GM20431 (cell line): Measurements from ENCODE around the gene TSSC4.
"Not testable (repeated sequence)": the region's sequence is repeated elsewhere in the genome, so short reads cannot be mapped to it uniquely, and the experiment has no call there.

Source experiments
- in situ Hi-C: fragments of 300-500 bp; cut with MseI, MboI; formaldehyde crosslinking; loops from one replicate; pipeline ENCODE4 v1.15.0; 2020; ENCODE audit warnings: low sequenced_read_pairs; ENCODE audit not compliant: unreplicated experiment

Gene TSSC4

DNA sequence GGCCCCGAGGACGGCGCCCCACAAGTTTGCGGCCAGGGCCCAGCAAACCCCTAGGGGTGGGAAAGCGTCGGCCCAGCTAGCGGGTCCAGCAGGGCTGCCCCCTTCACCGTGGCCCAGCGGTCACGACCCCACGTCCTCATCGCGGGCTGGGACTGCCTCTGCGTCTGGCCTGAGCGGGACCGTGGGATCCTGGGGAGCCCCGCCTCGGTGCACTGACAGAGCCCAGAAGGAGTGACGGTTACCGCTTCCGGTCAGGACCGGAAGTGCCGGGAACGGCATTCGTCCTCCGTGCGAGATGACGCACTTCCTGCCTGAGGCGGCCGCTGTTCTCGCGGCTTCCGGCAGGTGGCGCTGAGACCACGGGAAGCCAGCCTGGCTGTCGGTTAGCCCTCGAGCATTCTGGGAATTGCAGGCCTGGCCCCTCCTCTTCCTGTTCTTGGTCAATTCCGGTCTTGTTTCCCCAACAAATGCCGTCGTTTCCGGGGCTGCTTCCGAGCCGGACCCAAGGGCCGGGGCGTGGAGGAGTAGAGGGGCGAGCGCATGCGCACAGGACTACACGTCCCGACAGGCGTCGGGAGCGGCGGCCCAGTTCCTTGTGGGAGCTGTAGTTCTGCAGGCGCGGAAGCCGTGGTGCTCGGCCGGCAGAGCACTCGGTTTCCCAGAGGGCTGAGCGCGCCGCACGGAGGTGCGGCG is at the start of gene TSSC4:
TSS of gene TSSC4 (plus strand) at position 682 of the 693 bp plus-strand sequence. CDS start 1,884 bp downstream, outside the sequence.
- in situ Hi-C loops: no loop called here

DNA sequence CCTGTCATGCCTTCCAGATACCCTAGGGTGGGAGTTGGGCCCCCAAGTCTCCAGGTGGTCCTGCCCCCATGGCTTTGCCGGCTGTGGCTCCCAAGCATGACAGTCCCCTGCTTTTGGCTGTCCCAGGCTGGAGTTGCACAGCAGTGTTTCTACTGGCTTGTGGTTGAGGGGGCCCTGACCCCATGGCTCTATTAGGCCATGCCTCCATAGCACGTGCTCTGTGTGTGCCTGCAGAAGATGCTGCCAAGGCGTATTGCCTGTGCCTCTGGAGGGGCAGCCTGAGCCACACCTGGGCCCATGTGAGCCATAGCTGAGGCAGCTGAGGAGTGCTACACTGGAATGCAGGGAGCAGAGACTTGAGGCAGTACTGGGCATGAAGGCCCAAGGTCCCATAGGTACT is 48.8 kb upstream of the TSSC4 start:
- in situ Hi-C loops: no loop called here

DNA sequence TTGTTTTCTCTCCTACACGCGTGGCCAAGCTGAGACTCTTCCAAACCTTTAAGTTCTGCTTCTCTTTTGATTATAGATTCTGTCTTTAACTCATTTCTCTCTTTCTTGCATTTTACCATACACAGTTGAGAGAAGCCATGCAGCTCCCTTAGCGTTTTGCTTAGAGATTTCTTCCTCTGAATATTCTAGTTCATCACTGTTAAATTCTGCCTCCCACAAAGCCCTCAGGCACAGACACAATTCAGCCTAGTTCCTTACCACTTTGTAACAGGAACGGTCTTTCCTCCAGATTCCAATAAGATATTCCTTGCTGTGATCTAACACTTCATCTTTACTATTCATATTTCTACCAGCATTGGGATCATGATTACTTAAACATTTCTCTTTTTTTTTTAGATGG is 48.1 kb upstream of the TSSC4 start:
- in situ Hi-C loops: no loop called here

DNA sequence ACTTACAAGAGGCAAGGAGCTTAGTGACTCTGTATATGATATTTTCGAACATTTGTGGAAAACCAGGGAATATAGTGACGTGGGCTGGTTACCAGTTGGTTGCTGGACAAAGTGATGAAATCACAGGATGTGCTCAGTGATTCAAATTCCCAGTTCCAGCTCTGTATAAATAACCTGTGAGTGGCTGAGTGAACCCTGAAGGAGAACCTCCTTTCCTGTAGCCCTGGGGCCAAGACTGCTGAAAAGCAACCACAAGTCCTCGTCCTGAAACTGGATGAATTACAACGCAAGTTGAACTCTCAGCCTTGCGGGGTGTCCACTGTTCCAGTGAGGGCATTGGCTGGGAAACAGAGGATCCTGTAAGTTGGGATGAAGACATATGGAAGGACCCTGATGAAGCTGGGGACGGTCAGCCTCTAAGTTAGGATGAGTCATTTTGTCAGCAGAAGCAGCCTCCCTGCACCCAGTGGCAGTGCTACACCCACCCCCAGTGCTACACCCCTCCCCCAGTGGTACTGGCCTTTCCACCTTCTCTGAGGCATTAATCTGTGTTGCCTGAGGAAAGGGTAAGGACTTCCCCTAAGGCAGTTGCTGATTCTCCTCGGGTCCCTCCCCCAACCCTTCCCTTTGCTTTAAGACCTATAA is 45.4 kb upstream of the TSSC4 start:
- in situ Hi-C loops: no loop called here

DNA sequence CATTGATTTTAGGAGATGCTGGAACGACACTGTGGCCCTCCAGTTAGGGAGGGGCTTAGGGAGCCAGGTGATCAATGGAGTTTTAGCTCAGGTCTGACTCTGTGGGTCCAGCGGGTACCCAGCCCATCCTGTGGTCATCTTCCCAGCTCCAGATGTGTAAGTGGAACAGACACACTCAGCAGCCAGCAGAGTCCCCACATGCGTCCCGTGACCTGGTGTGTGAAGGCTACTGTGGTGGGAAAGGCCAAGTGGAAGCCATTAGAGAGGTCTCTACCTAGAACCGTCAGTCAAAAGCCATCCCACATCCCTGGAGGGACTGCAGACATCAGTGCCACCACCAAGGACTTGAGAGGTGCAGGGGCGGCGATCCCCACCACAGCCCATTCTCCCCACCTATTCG is 43.3 kb upstream of the TSSC4 start:
- in situ Hi-C loops: no loop called here

DNA sequence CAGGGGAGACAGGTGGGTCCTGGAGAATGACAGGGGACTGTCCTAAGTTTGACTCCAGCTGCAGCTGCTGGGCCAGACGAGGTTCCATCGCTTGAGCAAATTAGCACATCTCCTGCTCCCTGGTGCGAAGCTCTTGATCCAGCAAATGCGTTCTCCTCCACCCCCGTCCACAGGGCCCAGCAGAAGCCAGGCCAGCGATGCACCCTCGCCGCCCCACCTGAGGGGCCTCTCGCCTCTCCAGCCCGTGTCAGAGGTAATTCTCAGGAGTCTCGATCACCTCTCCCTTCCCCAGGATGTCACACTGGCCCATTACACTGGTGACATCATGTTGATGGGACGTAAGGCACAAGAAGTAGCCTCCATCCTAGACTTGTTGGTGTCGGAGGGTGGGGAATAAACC is 42.9 kb upstream of the TSSC4 start:
- in situ Hi-C loops: not testable (repeated sequence)

DNA sequence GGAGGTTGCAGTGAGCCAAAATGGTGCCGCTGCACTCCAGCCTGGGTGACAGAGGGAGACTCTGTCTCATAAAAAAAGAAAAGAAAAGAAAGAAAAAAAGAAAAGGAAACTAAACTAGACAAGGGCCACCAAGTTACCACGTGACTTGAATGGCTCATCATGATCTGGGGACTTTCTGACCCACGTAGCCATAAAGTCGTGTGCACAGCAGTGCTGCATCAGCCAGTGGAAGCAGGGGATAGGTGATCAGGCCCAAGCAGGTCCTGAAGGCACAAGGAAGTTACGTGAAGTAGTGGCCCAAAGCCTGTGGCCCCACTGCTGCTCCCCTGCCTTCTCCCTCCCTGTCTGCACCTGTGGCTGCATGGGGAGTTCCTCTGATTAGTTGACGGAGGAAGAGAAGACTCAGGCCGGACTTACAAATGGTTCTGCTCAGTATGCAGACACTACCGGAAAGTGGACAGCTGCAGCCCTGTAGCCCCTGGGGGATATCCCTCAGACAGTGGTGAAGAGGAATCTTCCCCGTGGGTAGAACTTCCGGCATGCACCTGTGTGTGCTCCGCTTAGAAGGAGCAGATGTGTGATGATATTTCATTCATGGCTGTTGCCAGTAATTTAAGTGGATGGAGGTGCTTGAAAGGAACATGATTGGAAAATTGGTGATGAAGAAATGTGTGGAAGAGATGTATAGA is 41.7 kb upstream of the TSSC4 start:
- in situ Hi-C loops: no loop called here

DNA sequence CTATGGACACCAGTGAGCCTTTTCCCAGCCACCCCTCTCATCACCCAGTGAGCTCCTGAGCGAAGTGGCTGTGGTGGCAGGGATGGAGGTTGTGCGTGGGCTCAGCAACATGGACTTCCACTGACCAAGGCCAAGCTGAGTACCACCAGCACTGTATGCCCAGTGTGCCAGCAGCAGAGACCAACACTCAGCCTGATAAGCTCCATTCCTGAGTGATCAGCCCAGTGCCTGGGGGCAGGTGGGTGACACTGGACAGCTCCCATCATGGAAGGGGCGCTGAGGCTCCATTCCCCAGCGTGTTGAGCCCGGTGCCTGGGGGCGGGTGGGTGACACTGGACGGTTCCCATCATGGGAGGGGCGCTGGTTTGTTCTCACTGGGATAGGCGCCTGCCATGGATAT is 41.0 kb upstream of the TSSC4 start:
- in situ Hi-C loops: no loop called here

DNA sequence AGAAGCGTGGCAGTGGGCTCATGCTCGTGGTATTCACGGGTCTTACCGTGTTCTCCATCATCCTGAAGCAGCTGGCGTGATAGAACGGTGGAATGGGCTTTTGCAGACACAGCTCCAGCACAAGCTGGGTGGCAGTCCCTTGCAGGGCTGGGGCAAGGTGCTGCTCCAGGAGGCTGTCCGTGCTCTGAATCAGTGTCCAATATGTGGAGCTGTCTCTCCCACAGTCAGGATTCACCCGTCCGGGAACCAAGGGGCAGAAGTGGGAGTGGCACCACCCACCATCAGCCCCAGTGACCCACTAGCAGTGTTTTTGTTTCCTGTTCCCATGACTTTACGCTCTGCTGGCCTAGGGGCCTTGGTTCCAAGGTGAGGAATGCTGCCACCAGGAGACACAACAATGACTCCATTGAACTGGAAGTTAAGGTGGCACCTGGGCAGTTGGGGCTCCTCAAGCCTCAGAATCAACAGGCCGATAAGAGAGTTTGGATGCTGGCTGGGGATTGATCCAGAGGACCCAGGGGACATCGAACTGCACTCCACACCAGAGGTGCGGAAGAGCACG is 40.4 kb upstream of the TSSC4 start:
- in situ Hi-C loops: no loop called here

DNA sequence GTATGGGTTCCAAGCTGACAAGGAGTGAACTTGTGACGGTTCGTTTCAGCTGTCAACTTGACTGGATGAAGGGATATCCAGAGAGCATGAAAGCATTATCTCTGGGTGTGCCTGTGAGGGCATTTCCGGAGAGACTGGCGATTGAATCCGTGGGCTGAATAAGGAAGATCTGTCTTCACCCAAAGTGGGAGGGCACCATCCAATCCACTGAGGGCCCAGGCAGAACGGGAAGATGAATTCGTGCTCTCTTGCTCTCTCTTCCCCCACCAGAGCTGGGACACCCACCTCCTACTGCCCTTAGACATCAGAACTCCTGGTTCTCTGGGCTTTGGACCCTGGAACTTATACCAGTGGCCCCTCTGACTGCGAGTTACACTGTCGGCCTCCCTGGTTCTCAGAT is 39.0 kb upstream of the TSSC4 start:
- in situ Hi-C loops: no loop called here

DNA sequence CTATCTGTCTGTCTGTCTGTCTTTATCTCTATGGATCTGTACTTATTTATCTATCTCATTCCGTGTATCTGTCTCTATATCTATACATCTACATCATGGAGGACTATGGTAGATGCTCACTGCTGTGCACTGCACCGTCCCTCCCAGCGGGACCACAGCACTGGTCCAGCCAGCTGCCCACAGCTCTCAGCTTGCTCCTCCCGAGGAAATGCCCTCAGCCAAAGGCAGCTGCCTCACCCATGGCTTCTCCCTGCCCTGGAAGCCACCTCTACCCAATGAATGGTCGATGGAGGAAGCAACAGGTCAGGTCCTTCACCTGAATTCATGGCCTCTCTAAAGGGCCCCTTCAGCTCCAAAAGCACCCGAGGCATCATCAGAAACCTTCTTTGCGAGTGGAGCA is 38.1 kb upstream of the TSSC4 start:
- in situ Hi-C loops: no loop called here

DNA sequence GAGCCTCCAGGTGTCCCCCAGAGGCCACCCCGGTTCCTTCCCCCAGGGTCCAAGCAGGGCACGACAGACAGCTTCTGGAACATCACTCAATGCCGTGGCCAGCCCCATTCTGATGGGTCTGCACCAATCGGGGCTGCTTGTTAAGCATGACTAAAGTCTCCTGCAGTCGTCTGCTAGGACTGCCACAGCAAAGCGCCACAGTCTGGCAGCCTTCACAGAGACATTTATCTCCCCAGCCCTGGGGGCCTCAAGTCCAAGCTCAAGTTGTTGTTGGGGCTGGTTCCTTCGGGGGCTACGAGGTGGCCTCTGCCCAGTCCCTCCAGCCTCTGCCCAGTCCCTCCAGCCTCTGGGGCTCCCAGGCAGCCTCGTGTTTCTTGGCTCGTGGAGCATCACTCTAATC is 37.4 kb upstream of the TSSC4 start:
- in situ Hi-C loops: no loop called here

DNA sequence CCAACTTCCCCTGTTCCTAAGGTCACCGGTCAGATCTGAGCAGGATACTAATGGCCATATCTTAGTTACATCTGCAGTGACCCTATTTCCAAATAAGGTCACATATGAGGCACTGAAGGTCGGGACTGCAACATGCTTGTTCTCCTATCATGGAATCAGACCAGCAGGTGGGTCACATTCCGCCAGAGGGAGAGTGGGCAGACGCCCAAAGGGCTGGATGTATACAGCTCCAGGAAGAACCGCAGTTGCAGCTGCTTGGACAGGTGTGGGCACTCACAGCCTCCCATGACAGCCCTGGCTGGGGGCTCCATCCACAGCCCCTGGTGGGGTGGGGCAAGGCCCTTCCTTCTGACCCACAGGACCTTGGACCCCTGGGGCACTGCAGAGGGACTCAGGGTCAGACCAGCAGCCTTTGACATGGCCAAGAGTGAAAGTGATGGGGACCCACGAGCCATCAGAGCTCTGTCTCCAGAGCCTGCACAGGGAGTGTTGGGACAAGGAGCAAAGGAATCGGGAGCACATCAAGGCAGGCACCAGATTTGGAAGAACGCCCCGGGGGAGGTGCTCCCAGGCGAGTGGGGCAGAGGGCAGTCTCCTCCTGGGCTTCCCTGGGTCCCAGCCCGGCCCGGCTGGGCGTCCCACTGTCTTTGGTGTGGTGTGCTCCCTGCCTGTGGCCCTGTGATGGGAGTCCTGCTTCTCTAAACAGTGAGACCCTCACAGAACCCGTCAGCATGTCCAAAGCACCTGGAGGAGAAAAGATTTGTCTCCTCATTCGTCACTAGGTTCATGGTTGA is 36.8 kb upstream of the TSSC4 start:
- in situ Hi-C loops: no loop called here

DNA sequence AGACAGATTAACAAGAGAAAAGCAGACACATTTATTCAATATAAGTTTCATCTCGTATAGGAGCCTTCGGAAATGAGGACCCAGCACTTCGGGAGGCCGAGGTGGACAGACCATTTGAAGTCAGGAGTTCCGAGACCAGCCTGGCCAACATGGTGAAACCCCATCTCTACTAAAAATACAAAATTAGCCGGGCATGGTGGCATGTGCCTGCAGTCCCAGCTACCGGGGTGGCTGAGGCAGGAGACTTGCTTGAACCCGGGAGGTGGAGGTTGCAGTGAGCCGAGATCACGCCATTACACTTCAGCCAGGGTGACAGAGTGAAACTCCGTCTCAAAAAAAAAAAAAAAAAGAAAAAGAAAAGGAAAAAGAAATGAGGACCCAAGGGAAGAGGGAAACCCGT is 36.2 kb upstream of the TSSC4 start:
- in situ Hi-C loops: not testable (repeated sequence)

DNA sequence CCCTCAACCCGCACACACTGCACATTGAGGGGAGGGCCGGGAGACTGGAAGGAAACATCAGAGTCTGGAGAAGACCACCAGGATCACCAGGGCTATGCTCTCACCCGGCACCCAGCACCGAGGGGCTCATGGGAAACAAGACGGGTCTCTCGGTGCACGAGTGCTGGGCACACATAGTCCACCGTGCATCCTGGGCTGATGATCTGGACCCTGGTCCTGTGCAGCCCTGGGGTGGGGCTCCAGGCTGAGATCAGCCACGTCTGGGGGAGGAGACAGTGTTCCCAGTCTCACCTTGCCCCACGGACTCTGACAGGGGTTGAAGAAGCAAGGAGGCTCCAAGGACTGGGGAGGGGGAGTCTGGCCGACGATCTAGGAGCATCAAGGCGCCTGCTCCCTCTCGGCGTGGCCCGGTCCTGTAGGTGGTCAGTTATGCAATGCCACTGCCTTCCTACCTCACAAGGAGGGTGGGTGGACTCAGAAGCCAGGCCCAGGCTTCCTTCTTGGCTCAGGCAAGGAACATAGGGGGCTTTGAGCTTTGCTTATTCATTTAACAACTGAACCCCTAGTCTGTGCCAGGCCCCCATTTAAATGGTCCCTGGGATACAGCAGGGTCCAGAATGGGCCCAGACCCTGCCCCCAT is 34.9 kb upstream of the TSSC4 start:
- in situ Hi-C loops: no loop called here

DNA sequence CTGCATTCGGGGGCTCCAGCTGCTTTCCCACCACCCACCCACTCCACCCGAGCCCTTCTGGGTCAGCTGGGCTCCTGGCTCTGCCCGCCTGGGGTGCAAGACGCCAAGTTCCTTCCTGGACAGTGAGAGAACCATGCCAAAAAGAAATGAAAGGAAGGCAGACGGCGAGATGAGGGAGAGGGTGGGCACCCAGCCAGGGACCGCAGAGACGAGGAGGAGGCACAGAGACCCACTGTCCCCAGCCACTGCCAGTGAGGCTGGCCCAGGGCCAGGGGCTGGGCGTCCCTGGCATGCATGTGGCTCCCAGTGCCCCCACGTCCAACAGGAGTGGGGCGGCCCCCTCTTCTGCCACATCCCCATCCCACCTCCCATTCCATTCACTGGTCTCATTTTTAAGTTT is 34.3 kb upstream of the TSSC4 start:
- in situ Hi-C loops: no loop called here

DNA sequence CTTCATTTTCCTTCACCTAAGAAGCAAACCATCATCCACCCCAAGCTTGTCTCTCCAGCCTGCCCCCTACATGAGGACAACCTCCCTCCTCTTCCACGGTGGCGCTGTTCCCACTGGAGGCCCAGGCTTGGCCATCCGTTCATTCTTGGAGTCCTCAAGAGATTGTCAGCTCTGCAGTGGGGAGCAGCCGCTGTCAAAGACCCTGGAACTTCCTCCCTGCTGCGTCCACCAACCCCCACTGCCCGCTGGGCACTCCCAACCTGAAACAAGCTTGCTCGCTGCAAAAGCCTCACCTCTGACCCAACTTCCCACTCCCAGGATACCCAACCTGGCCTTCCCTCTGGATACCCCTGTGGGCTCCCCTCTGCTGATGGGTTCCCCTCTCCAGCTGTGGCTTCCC is 33.8 kb upstream of the TSSC4 start:
- in situ Hi-C loops: no loop called here

DNA sequence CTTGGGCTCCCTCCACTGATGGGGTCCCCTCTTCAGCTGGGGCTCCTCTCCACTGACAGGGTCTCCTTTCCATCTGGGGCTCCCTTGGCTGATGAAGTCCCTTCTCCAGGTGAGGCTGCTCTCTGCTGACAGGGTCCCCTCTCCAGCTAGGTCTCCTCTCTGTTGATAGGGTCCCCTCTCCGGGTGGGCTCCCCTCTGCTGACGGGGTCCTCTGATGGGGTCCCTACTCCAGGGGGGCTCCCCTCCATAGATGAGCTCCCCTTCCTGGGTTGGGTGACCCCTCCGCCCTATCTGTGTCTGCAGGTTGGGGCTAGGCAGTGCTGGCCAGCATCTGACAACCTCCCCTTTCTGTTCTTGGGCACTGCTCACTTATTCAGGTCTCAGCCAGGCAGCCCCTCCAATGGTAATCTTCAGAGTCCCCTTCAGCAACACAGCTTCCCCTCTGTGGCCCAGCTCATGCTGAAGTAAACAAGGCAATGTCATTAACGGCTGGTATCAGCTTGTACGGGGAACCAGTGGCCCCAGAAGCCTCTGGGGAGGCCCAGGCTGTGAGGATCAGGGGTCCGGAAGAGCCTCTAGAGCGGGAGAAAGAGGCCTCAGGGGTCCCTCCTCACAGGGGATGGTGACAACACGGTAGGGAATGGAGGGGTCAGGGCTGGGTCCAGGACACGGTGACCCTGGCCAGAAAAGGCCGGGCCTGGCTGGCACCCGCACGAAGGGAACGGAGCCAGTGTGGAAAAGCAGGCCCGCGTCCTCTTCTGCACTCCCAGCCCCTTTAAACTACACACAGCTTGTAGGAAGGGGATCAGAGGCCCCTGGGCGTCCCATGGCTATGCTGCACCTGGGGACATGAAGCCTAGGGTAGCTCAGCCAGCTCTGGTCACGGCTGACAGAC is 33.0 kb upstream of the TSSC4 start:
- in situ Hi-C loops: no loop called here
